Measurements from ENCODE around the gene KLF13. TPM values are rescaled to one million over a fixed set of nuclear protein-coding genes. Genes with fewer than 3 reads are reported as not detected.

Gene KLF13
- total RNA-seq, 1 experiment from 2014 or later = 22.1 TPM

DNA sequence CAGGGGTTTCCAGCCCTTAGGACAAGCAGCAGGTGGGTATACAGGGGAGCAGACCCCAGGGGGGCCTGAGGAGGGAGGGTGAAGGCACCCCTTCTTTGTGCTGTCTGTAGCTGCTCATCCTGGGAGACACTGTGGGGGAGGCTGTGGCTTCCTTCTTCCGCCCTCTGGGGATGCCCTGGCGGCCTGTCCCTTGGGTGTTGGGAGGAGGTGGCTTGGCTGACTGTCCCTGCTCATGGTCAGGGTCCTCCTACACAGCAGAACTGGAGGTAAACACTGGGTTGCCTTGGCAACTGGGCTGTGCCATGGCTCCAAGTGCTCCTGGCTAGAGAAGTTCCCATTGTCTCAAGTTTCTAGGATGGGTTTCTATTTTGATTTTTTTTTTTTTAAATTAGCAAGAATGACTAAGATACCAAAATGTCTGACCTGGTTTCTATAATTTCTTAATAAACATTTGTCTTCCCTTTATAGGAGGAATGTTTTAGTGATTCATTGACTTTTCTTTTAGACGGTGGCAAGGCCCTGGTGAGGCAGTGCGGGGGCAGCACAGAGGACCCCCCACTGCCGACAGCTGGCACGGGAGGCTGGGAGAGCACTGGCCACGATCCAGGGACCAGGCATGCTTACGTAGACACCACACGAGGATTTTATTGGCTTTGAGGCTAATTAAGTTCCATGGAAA, 12.4 kb downstream of the KLF13 start:
- no TSS peak for BruUV-seq (replicated peaks)
- no peaks in the 10 kb centered on the region for H3K9me3 ChIP-seq (ENCODE audit: low read depth, low read length, poor library complexity, severe bottlenecking)
- peak overlapping the region; percentile 57 for H3K27ac ChIP-seq (ENCODE audit: low read depth, low read length, poor library complexity, severe bottlenecking)
- ChIA-PET CTCF (no interaction called here), POLR2A (ENCODE audit: low non-redundant PET) (no interaction called here)
- peak; percentile 73 for DNase-seq (ENCODE audit: low spot score)
- peaks cover 25% of the 10 kb centered on the region for H3K4me1 ChIP-seq (ENCODE audit: insufficient read depth, low read length, poor library complexity, severe bottlenecking)
- H3K4me3 ChIP-seq (ENCODE audit: low read depth, low read length, poor library complexity, severe bottlenecking) = no peak overlapping the region
- H3K36me3 ChIP-seq (ENCODE audit: insufficient read depth, low read length, poor library complexity, severe bottlenecking) = no peaks in the 10 kb centered on the region
- TF ChIP-seq, protein P1, sequence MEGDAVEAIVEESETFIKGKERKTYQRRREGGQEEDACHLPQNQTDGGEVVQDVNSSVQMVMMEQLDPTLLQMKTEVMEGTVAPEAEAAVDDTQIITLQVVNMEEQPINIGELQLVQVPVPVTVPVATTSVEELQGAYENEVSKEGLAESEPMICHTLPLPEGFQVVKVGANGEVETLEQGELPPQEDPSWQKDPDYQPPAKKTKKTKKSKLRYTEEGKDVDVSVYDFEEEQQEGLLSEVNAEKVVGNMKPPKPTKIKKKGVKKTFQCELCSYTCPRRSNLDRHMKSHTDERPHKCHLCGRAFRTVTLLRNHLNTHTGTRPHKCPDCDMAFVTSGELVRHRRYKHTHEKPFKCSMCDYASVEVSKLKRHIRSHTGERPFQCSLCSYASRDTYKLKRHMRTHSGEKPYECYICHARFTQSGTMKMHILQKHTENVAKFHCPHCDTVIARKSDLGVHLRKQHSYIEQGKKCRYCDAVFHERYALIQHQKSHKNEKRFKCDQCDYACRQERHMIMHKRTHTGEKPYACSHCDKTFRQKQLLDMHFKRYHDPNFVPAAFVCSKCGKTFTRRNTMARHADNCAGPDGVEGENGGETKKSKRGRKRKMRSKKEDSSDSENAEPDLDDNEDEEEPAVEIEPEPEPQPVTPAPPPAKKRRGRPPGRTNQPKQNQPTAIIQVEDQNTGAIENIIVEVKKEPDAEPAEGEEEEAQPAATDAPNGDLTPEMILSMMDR (conservative IDR thresholded peaks at IDR 0.05; ENCODE audit: low read depth, low read length) = no peak
- TF ChIP-seq EZH2 (IDR thresholded peaks at IDR 0.05; ENCODE audit: borderline replicate concordance, low read depth, low read length, poor library complexity, severe bottlenecking) = no peak
- H3K27me3 ChIP-seq (replicated peaks; ENCODE audit: insufficient read depth, low read depth, low read length, poor library complexity) = no peaks in the 10 kb centered on the region
- intact Hi-C loops (cut with micrococcal nuclease; ENCODE audit: unreplicated experiment) = no loop called here

DNA sequence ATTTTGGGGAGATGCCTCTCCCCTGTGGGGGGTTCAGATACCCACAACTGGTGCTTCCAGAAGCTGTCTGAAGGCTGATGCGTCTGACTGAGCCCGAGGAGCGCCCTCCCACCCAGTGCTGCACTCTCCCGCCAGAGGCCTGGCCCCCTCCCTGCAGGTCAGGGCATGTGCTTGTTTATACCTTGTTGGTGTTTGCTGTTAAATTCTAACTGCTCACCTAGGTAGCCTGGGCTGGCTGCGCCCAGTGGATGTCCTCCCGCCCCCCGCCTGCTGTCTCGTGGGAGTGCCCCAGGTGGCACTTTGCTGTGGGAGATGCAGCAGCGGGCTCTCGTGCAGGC, 12.9 kb downstream of the KLF13 start:
- TF ChIP-seq, protein P1 (conservative IDR thresholded peaks at IDR 0.05; ENCODE audit: low read depth, low read length) = no peak
- TF ChIP-seq EZH2 (IDR thresholded peaks at IDR 0.05; ENCODE audit: borderline replicate concordance, low read depth, low read length, poor library complexity, severe bottlenecking) = no peak
- peaks cover 25% of the 10 kb centered on the region for H3K4me1 ChIP-seq (ENCODE audit: insufficient read depth, low read length, poor library complexity, severe bottlenecking)
- no peaks in the 10 kb centered on the region for H3K36me3 ChIP-seq (ENCODE audit: insufficient read depth, low read length, poor library complexity, severe bottlenecking)
- no peaks in the 10 kb centered on the region for H3K9me3 ChIP-seq (ENCODE audit: low read depth, low read length, poor library complexity, severe bottlenecking)
- no peak overlapping the region for H3K4me3 ChIP-seq (ENCODE audit: low read depth, low read length, poor library complexity, severe bottlenecking)
- intact Hi-C loops (cut with micrococcal nuclease; ENCODE audit: unreplicated experiment) = no loop called here
- no peaks in the 10 kb centered on the region for H3K27me3 ChIP-seq (replicated peaks; ENCODE audit: insufficient read depth, low read depth, low read length, poor library complexity)
- CTCF ChIA-PET = no interaction called here
- BruUV-seq (replicated peaks) = no TSS peak
- H3K27ac ChIP-seq (ENCODE audit: low read depth, low read length, poor library complexity, severe bottlenecking) = peak overlapping the region; percentile 57
- DNase-seq (ENCODE audit: low spot score) = no peak
- POLR2A ChIA-PET (ENCODE audit: low non-redundant PET) = no interaction called here

- ChIA-PET POLR2A (ENCODE audit: low non-redundant PET) (no interaction called here), CTCF (no interaction called here)
- H3K36me3 ChIP-seq (ENCODE audit: insufficient read depth, low read length, poor library complexity, severe bottlenecking) = no peaks in the 10 kb centered on the region
- no peaks in the 10 kb centered on the region for H3K9me3 ChIP-seq (ENCODE audit: low read depth, low read length, poor library complexity, severe bottlenecking)
- TF ChIP-seq, protein P1 (conservative IDR thresholded peaks at IDR 0.05; ENCODE audit: low read depth, low read length) = no peak
- TF ChIP-seq EZH2 (IDR thresholded peaks at IDR 0.05; ENCODE audit: borderline replicate concordance, low read depth, low read length, poor library complexity, severe bottlenecking) = no peak
- no TSS peak for BruUV-seq (replicated peaks)
- H3K27me3 ChIP-seq (replicated peaks; ENCODE audit: insufficient read depth, low read depth, low read length, poor library complexity) = no peaks in the 10 kb centered on the region
- peak overlapping the region; percentile 26 for H3K27ac ChIP-seq (ENCODE audit: low read depth, low read length, poor library complexity, severe bottlenecking)
- H3K4me3 ChIP-seq (ENCODE audit: low read depth, low read length, poor library complexity, severe bottlenecking) = no peak overlapping the region
- no peak for DNase-seq (ENCODE audit: low spot score)
- intact Hi-C loops (cut with micrococcal nuclease; ENCODE audit: unreplicated experiment) = no loop called here
- peaks cover 25% of the 10 kb centered on the region for H3K4me1 ChIP-seq (ENCODE audit: insufficient read depth, low read length, poor library complexity, severe bottlenecking)
Observed at GRCh38 chr15:31340047-31340446, 13.4 kb downstream of the KLF13 start.
